GM12878 (cell line): Measurements from ENCODE around the gene CPSF4.

Experiments used
- CEBPB ChIP-seq, 2 experiments: fragments of 150-350 bp in 1 of 2; IDR thresholded peaks; 2 replicates each; pipeline ENCODE4 v1.6.1; 2012 to 2014; ENCODE audit warnings: low read depth in 2 of 2, low read length in 2 of 2, borderline replicate concordance in 1 of 2, inconsistent platforms in 1 of 2
- NR2C2 ChIP-seq: IDR thresholded peaks from 2 replicates; pipeline ENCODE4 v1.6.1; 2011; ENCODE audit warnings: borderline replicate concordance, low read depth; ENCODE audit not compliant: control insufficient read depth, insufficient read length
- ZNF207 ChIP-seq: fragments of 450-650 bp; IDR thresholded peaks from 2 replicates; pipeline ENCODE4 v1.6.1; 2014; ENCODE audit warnings: antibody characterized with exemption, mild to moderate bottlenecking, borderline replicate concordance
- TF ChIP-seq, protein P1 (sequence below): IDR thresholded peaks from 2 replicates; pipeline ENCODE4 v1.6.1; 2012; ENCODE audit warnings: low read depth, low read length, improper control_type of control experiment
- TF ChIP-seq, protein P2 (sequence below), 3 experiments: IDR thresholded peaks in 2 of 3; conservative IDR thresholded peaks in 1 of 3; 2 replicates each; pipeline ENCODE4 v1.5.1; 2011; ENCODE audit warnings: low read depth in 3 of 3, low read length in 3 of 3, mild to moderate bottlenecking in 3 of 3, control low read depth in 2 of 3, moderate library complexity in 2 of 3, inconsistent platforms in 1 of 3, mixed read lengths in 1 of 3; ENCODE audit not compliant: control insufficient read depth in 2 of 3, insufficient read depth in 1 of 3; ENCODE audit errors: extremely low read depth in 1 of 3

DNA sequence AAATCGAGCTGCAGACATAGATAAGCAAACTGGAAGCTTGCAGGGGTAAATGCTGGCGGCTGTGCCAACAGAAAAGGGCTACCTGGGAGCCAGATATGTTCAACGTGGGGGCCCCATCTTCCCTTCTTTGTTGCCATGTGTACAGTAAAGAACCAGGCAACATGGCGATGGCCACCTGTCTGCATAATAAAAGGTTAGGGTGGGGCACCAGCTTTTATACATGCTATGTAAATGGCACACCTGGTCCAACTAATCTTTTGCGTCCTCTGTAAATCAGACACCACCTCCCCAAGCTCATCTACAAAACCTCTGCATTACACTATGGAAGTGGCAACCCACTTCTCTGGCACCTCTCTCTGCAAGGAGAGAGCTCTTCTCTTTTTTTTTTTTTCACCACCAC, 16.1 kb upstream of the CPSF4 start:
- no peak for TF ChIP-seq ZNF207
- TF ChIP-seq NR2C2: no peak
- TF ChIP-seq, protein P1, sequence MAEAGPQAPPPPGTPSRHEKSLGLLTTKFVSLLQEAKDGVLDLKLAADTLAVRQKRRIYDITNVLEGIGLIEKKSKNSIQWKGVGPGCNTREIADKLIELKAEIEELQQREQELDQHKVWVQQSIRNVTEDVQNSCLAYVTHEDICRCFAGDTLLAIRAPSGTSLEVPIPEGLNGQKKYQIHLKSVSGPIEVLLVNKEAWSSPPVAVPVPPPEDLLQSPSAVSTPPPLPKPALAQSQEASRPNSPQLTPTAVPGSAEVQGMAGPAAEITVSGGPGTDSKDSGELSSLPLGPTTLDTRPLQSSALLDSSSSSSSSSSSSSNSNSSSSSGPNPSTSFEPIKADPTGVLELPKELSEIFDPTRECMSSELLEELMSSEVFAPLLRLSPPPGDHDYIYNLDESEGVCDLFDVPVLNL: no peak
- TF ChIP-seq, protein P2, sequence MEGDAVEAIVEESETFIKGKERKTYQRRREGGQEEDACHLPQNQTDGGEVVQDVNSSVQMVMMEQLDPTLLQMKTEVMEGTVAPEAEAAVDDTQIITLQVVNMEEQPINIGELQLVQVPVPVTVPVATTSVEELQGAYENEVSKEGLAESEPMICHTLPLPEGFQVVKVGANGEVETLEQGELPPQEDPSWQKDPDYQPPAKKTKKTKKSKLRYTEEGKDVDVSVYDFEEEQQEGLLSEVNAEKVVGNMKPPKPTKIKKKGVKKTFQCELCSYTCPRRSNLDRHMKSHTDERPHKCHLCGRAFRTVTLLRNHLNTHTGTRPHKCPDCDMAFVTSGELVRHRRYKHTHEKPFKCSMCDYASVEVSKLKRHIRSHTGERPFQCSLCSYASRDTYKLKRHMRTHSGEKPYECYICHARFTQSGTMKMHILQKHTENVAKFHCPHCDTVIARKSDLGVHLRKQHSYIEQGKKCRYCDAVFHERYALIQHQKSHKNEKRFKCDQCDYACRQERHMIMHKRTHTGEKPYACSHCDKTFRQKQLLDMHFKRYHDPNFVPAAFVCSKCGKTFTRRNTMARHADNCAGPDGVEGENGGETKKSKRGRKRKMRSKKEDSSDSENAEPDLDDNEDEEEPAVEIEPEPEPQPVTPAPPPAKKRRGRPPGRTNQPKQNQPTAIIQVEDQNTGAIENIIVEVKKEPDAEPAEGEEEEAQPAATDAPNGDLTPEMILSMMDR (IDR thresholded peaks at IDR 0.05 in 2 of 3, conservative IDR thresholded peaks at IDR 0.05 in 1 of 3; ENCODE audit: control insufficient read depth in 2 of 3, extremely low read depth in 1 of 3, insufficient read depth in 1 of 3, low read depth in 3 of 3, low read length in 3 of 3): no peak
- TF ChIP-seq CEBPB (IDR thresholded peaks at IDR 0.05; ENCODE audit: borderline replicate concordance in 1 of 2, low read depth in 2 of 2, low read length in 2 of 2): no peak
